Cerebellar nuclear complex (tissue), 1 donor: ENCODE data around the gene ZNF669.
A peak's percentile ranks its signal among the peaks of the same experiment; 100 is the strongest.

Source experiments
- DNase-seq, 2 experiments: peaks; one replicate each; lab custom pipeline; 2025; lab: John Stamatoyannopoulos, UW

Gene ZNF669

GRCh38 chr1:247111259-247111699 lies 7.1 kb upstream of the ZNF669 start:
- no peak for DNase-seq

GRCh38 chr1:247110627-247111258 lies 6.6 kb upstream of the ZNF669 start:
- DNase-seq, result no peak

GRCh38 chr1:247107694-247108093 lies 3.5 kb upstream of the ZNF669 start:
- DNase-seq, result no peak

- no peak for DNase-seq
Measured at GRCh38 chr1:247105966-247106365, 1.8 kb upstream of the ZNF669 start.

GRCh38 chr1:247104965-247105364 lies 809 bp upstream of the ZNF669 start:
- no peak for DNase-seq

GRCh38 chr1:247102381-247102780 lies 1.8 kb downstream of the ZNF669 start:
- DNase-seq, result no peak

- no peak for DNase-seq
Measured at GRCh38 chr1:247100676-247101279, 3.4 kb downstream of the ZNF669 start.

GRCh38 chr1:247096958-247097357 lies 7.2 kb downstream of the ZNF669 start:
- DNase-seq, result no peak

GRCh38 chr1:247096544-247096943 lies 7.6 kb downstream of the ZNF669 start:
- no peak for DNase-seq

- no peak for DNase-seq
Measured at GRCh38 chr1:247096112-247096511, 8.0 kb downstream of the ZNF669 start.

- no peak for DNase-seq
Measured at GRCh38 chr1:247090455-247090854, 13.7 kb downstream of the ZNF669 start.

- no peak for DNase-seq
Measured at GRCh38 chr1:247089616-247090375, 14.4 kb downstream of the ZNF669 start.

- no peak for DNase-seq
Measured at GRCh38 chr1:247088967-247089366, 15.2 kb downstream of the ZNF669 start.

- DNase-seq, result no peak
Measured at GRCh38 chr1:247087256-247087655, 16.9 kb downstream of the ZNF669 start.

GRCh38 chr1:247085310-247085709 lies 18.8 kb downstream of the ZNF669 start:
- DNase-seq, result no peak

GRCh38 chr1:247084771-247085170 lies 19.4 kb downstream of the ZNF669 start:
- no peak for DNase-seq

GRCh38 chr1:247079141-247079874 lies 24.8 kb downstream of the ZNF669 start:
- DNase-seq, result no peak

- DNase-seq, result peak; percentile 69 to 97
Measured at GRCh38 chr1:247078258-247079140, 25.7 kb downstream of the ZNF669 start, which contains the start of gene ZNF670. Gene ZNF670 (minus strand): TSS chr1:247078811. CDS start chr1:247078596, 215 bp downstream.

GRCh38 chr1:247077876-247078257 lies 26.3 kb downstream of the ZNF669 start:
- no peak for DNase-seq

GRCh38 chr1:247077213-247077612 lies 26.9 kb downstream of the ZNF669 start:
- DNase-seq, result no peak

GRCh38 chr1:247070645-247071044 lies 33.5 kb downstream of the ZNF669 start:
- DNase-seq, result no peak
